ENCODE measurements around the gene ZNF33B. TPM values are rescaled to one million over a fixed set of nuclear protein-coding genes. Genes with fewer than 3 reads are reported as not detected.
"Not testable (repeated sequence)": the region's sequence is repeated elsewhere in the genome, so short reads cannot be mapped to it uniquely, and the experiment has no call there.

The ZNF33B gene
- 48.5 TPM for polyA plus RNA-seq
- long read RNA-seq, donor 1, full-length matches to known transcripts: 4 of 4 reads
- long read RNA-seq, donor 1, partial matches to known transcripts: 0 of 4 reads
- long read RNA-seq, donor 1, other reads (novel, unspliced or antisense): 0 of 4 reads
- long read RNA-seq, donor 2, full-length matches to known transcripts: 3 of 8 reads
- long read RNA-seq, donor 2, partial matches to known transcripts: 0 of 8 reads
- long read RNA-seq, donor 2, other reads (novel, unspliced or antisense): 5 of 8 reads
- long read RNA-seq, donor 3: 0 reads
- long read RNA-seq, donor 4, full-length matches to known transcripts: 1 of 1 reads
- long read RNA-seq, donor 4, partial matches to known transcripts: 0 of 1 reads
- long read RNA-seq, donor 4, other reads (novel, unspliced or antisense): 0 of 1 reads
- long read RNA-seq, donor 5, full-length matches to known transcripts: 4 of 4 reads
- long read RNA-seq, donor 5, partial matches to known transcripts: 0 of 4 reads
- long read RNA-seq, donor 5, other reads (novel, unspliced or antisense): 0 of 4 reads
- long read RNA-seq, donor 6, full-length matches to known transcripts: 6 of 95 reads
- long read RNA-seq, donor 6, partial matches to known transcripts: 83 of 95 reads
- long read RNA-seq, donor 6, other reads (novel, unspliced or antisense): 6 of 95 reads
- long read RNA-seq, donor 7, full-length matches to known transcripts: 2 of 2 reads
- long read RNA-seq, donor 7, partial matches to known transcripts: 0 of 2 reads
- long read RNA-seq, donor 7, other reads (novel, unspliced or antisense): 0 of 2 reads
- long read RNA-seq, donor 8, partial matches to known transcripts: 9 of 11 reads
- long read RNA-seq, donor 8, other reads (novel, unspliced or antisense): 0 of 11 reads
- long read RNA-seq, donor 9, full-length matches to known transcripts: 2 of 7 reads
- long read RNA-seq, donor 9, partial matches to known transcripts: 0 of 7 reads
- long read RNA-seq, donor 9, other reads (novel, unspliced or antisense): 5 of 7 reads
- long read RNA-seq, donor 10, partial matches to known transcripts: 0 of 7 reads
- long read RNA-seq, donor 10, other reads (novel, unspliced or antisense): 7 of 7 reads
- long read RNA-seq, donor 11, full-length matches to known transcripts: 2 of 2 reads
- long read RNA-seq, donor 11, partial matches to known transcripts: 0 of 2 reads
- long read RNA-seq, donor 11, other reads (novel, unspliced or antisense): 0 of 2 reads

DNA sequence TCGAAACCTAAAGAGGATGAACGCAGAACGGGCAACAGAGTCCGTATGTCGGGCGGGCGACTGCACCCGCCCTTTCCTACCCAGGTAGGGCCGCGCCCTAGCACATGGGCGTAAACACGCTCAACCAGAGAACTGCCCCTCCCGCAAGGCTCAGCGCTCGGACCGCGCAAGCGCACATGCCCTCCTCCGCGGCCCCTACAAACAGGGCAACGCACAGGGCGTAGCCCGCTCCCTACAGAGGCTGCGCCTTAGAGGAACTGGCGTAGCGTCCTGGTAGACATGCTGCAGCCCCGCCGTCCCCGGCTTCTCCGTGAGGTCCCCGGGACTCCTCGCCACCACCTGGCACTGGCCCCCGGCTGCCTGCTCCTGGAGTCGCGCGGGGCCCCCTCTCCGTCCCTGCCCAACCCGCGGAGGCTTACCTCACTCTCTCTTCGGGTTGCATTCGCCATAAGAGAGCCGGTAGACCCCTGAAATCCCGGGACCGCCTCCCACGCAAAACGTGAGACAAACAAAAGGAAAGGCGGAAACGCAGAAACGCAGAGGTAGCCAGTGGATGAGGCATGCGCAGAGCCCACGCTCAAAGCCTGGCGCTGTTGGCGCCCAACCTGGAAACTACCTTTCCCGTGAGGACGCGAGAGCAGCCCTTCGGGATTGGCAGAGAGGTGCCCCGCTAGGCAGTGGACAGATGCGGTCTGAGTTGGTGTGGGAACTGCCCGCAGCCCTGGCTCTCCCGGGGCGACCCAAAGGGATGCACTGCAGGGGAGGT is at the start of gene ZNF33B:
Gene ZNF33B (minus strand): TSS at position 516 of the 766 bp plus-strand sequence. CDS start 1,642 bp downstream, outside the sequence.
- peak within 1 kb of the TSS; percentile 99 for H3K27ac ChIP-seq (ENCODE audit: low read length)
- WGBS (ENCODE audit: insufficient coverage, low lambda C conversion rate): no CpG with 5 or more reads among the region's 62 CpGs

GRCh38 chr10:42684517-42684916 is 46.1 kb upstream of the ZNF33B start:
- Histone ChIP-seq H3K27me3 (ENCODE audit: control insufficient read depth, insufficient read depth, low read length) (no peaks in the 10 kb centered on the region), H3K27ac (ENCODE audit: low read length) (no peak overlapping the region), H3K9me3 (ENCODE audit: control insufficient read depth, low read depth, low read length) (no peaks in the 10 kb centered on the region), H3K36me3 (ENCODE audit: control insufficient read depth, insufficient read depth, low read length) (no peaks in the 10 kb centered on the region), H3K4me3 (ENCODE audit: low read length) (no peak overlapping the region), H3K4me1 (ENCODE audit: control insufficient read depth, insufficient read depth, low read length) (no peaks in the 10 kb centered on the region)
- DNase-seq: no peak
- WGBS (ENCODE audit: insufficient coverage, low lambda C conversion rate): 93% methylated on average over 2 of the region's 2 CpGs

More for the DNA sequence above, at the start of gene ZNF33B:
- Histone ChIP-seq H3K4me1 (ENCODE audit: control insufficient read depth, insufficient read depth, low read length) (peaks cover 23% of the 10 kb centered on the region), H3K9me3 (ENCODE audit: control insufficient read depth, low read depth, low read length) (no peaks in the 10 kb centered on the region), H3K27me3 (ENCODE audit: control insufficient read depth, insufficient read depth, low read length) (no peaks in the 10 kb centered on the region), H3K36me3 (ENCODE audit: control insufficient read depth, insufficient read depth, low read length) (no peaks in the 10 kb centered on the region), H3K4me3 (ENCODE audit: low read length) (peak within 1 kb of the TSS; percentile 89)
- peak; percentile 98 to 99 for DNase-seq

DNA sequence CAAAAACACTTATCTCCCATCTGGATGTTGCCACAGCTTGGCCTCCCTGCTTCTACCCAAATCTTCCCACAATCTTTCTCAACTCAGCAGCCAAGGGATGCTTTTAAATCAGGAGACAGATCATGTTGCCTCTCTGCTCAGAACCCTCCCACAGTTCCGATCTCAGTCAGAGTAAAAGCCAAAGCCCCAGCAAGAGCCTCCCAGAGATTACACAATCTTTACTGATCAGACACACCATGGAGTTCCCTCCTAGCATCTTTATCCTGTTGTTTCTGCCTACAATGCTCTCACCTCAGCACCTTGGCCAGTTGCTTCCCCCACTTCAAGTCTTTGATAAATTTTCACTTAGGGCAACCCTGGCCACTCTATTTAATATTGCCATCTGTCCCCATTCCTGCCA is 41.9 kb upstream of the ZNF33B start:
- Histone ChIP-seq H3K27me3 (ENCODE audit: control insufficient read depth, insufficient read depth, low read length) (no peaks in the 10 kb centered on the region), H3K36me3 (ENCODE audit: control insufficient read depth, insufficient read depth, low read length) (no peaks in the 10 kb centered on the region), H3K4me1 (ENCODE audit: control insufficient read depth, insufficient read depth, low read length) (no peaks in the 10 kb centered on the region), H3K9me3 (ENCODE audit: control insufficient read depth, low read depth, low read length) (no peaks in the 10 kb centered on the region), H3K4me3 (ENCODE audit: low read length) (no peak overlapping the region), H3K27ac (ENCODE audit: low read length) (no peak overlapping the region)
- DNase-seq: no peak
- no CpG with 5 or more reads among the region's 1 CpG for WGBS (ENCODE audit: insufficient coverage, low lambda C conversion rate)

- not testable (repeated sequence) for H3K4me3 ChIP-seq (ENCODE audit: low read length); H3K27me3 ChIP-seq (ENCODE audit: control insufficient read depth, insufficient read depth, low read length); DNase-seq; H3K27ac ChIP-seq (ENCODE audit: low read length); H3K4me1 ChIP-seq (ENCODE audit: control insufficient read depth, insufficient read depth, low read length); H3K36me3 ChIP-seq (ENCODE audit: control insufficient read depth, insufficient read depth, low read length); H3K9me3 ChIP-seq (ENCODE audit: control insufficient read depth, low read depth, low read length)
- no CpG with 5 or more reads among the region's 24 CpGs for WGBS (ENCODE audit: insufficient coverage, low lambda C conversion rate)
Measured at GRCh38 chr10:42665181-42665979, 27.0 kb upstream of the ZNF33B start.

GRCh38 chr10:42654419-42654818 is 16.0 kb upstream of the ZNF33B start:
- Histone ChIP-seq H3K27ac (ENCODE audit: low read length) (peak overlapping the region; percentile 41), H3K4me3 (ENCODE audit: low read length) (no peak overlapping the region), H3K27me3 (ENCODE audit: control insufficient read depth, insufficient read depth, low read length) (no peaks in the 10 kb centered on the region), H3K9me3 (ENCODE audit: control insufficient read depth, low read depth, low read length) (no peaks in the 10 kb centered on the region), H3K4me1 (ENCODE audit: control insufficient read depth, insufficient read depth, low read length) (peaks cover 37% of the 10 kb centered on the region), H3K36me3 (ENCODE audit: control insufficient read depth, insufficient read depth, low read length) (no peaks in the 10 kb centered on the region)
- no CpG with 5 or more reads among the region's 6 CpGs for WGBS (ENCODE audit: insufficient coverage, low lambda C conversion rate)
- DNase-seq: peak in 1 of 2 donors; percentile 64

GRCh38 chr10:42652858-42653257 is 14.5 kb upstream of the ZNF33B start:
- Histone ChIP-seq H3K4me3 (ENCODE audit: low read length) (no peak overlapping the region), H3K27me3 (ENCODE audit: control insufficient read depth, insufficient read depth, low read length) (no peaks in the 10 kb centered on the region), H3K9me3 (ENCODE audit: control insufficient read depth, low read depth, low read length) (no peaks in the 10 kb centered on the region), H3K27ac (ENCODE audit: low read length) (peak overlapping the region; percentile 74), H3K36me3 (ENCODE audit: control insufficient read depth, insufficient read depth, low read length) (no peaks in the 10 kb centered on the region), H3K4me1 (ENCODE audit: control insufficient read depth, insufficient read depth, low read length) (peaks cover 37% of the 10 kb centered on the region)
- WGBS (ENCODE audit: insufficient coverage, low lambda C conversion rate): 0% methylated on average over 1 of the region's 2 CpGs
- peak; percentile 44 to 83 for DNase-seq

DNA sequence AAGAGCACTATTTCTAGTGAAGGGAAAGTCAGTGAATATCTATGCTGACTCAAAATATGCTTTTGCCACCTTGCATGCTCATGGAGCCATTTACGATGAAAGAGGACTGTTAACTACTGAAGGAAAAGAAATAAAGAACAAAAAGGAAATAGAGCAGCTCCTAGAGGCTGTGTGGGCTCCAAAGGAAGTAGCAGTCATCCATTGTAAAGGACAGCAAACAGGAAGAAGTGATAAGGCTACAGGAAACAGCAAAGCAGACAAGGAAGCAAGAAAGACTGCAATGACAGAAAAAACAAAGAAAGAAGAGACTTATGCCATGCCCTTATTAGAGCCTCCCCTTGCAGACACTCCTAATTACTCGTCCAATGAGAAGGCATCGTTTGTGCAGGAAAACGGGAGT is 12.0 kb upstream of the ZNF33B start:
- no peak overlapping the region for H3K4me3 ChIP-seq (ENCODE audit: low read length)
- no peak for DNase-seq
- no peaks in the 10 kb centered on the region for H3K9me3 ChIP-seq (ENCODE audit: control insufficient read depth, low read depth, low read length)
- no peaks in the 10 kb centered on the region for H3K27me3 ChIP-seq (ENCODE audit: control insufficient read depth, insufficient read depth, low read length)
- peaks cover 57% of the 10 kb centered on the region for H3K4me1 ChIP-seq (ENCODE audit: control insufficient read depth, insufficient read depth, low read length)
- H3K36me3 ChIP-seq (ENCODE audit: control insufficient read depth, insufficient read depth, low read length): no peaks in the 10 kb centered on the region
- H3K27ac ChIP-seq (ENCODE audit: low read length): no peak overlapping the region
- 100% methylated on average over 4 of the region's 4 CpGs for WGBS (ENCODE audit: insufficient coverage, low lambda C conversion rate)

GRCh38 chr10:42648512-42648911 is 10.1 kb upstream of the ZNF33B start:
- Histone ChIP-seq H3K4me1 (ENCODE audit: control insufficient read depth, insufficient read depth, low read length) (peaks cover 51% of the 10 kb centered on the region), H3K27ac (ENCODE audit: low read length) (no peak overlapping the region), H3K4me3 (ENCODE audit: low read length) (no peak overlapping the region), H3K27me3 (ENCODE audit: control insufficient read depth, insufficient read depth, low read length) (no peaks in the 10 kb centered on the region), H3K36me3 (ENCODE audit: control insufficient read depth, insufficient read depth, low read length) (no peaks in the 10 kb centered on the region), H3K9me3 (ENCODE audit: control insufficient read depth, low read depth, low read length) (no peaks in the 10 kb centered on the region)
- DNase-seq: no peak
- WGBS (ENCODE audit: insufficient coverage, low lambda C conversion rate): no CpG with 5 or more reads among the region's 2 CpGs

All from large intestine (tissue), 12 donors.